ENCODE measurements around the gene ARPC5L. TPM values are rescaled to one million over a fixed set of nuclear protein-coding genes. Genes with fewer than 3 reads are reported as not detected.
"Not testable (repeated sequence)": the region's sequence is repeated elsewhere in the genome, so short reads cannot be mapped to it uniquely, and the experiment has no call there.

ARPC5L gene
- total and polyA plus RNA-seq, 2 experiments from 2014 or later: 35.9 to 87.3 TPM

- TF ChIP-seq ZNF462 (CRISPR knock-in tag; IDR thresholded peaks at IDR 0.05) (no peak), ZNF331 (CRISPR knock-in tag; IDR thresholded peaks at IDR 0.05; ENCODE audit: low read depth) (no peak), REST (IDR thresholded peaks at IDR 0.05; ENCODE audit: unreplicated experiment) (no peak), POLR2AphosphoS5 (IDR thresholded peaks at IDR 0.05; ENCODE audit: low read depth) (no peak), ETS1 (IDR thresholded peaks at IDR 0.05) (no peak), JUNB (IDR thresholded peaks at IDR 0.05; ENCODE audit: unreplicated experiment) (no peak), EZH2phosphoT487 (IDR thresholded peaks at IDR 0.05; ENCODE audit: unreplicated experiment) (no peak)
Measured at GRCh38 chr9:124844291-124844690, 17.6 kb upstream of the ARPC5L start (continued).

GRCh38 chr9:124846467-124846866 lies 15.5 kb upstream of the ARPC5L start:
- not testable (repeated sequence) for ATAC-seq; H3K36me3 Mint-ChIP-seq (ENCODE audit: low read depth); H3K4me2 ChIP-seq; H3K9me2 ChIP-seq (ENCODE audit: insufficient read depth); H3K27ac ChIP-seq (ENCODE audit: low read depth); H3K27me3 Mint-ChIP-seq (ENCODE audit: insufficient read depth, low read depth, poor library complexity); H3F3A ChIP-seq (replicated peaks; ENCODE audit: low read depth); H2AFZ ChIP-seq; H3K4me1 Mint-ChIP-seq; DNase-seq (ENCODE audit: low spot score); H4K20me1 ChIP-seq (replicated peaks; ENCODE audit: insufficient read depth); H3K4me1 ChIP-seq (ENCODE audit: insufficient read depth); H3K79me2 ChIP-seq (replicated peaks; ENCODE audit: insufficient read depth); H3K27me3 ChIP-seq (ENCODE audit: insufficient read depth); H3K4me3 Mint-ChIP-seq; H3K36me3 ChIP-seq (ENCODE audit: insufficient read depth); H3K27ac Mint-ChIP-seq; H3K9me3 Mint-ChIP-seq; H3K4me3 ChIP-seq

All from GM23338 (cell line).